Spinal cord (tissue), 10 donors: ENCODE measurements around the gene TRAF3IP1. TPM values are rescaled to one million over a fixed set of nuclear protein-coding genes. Genes with fewer than 3 reads are reported as not detected.
"Not testable (repeated sequence)": the region's sequence is repeated elsewhere in the genome, so short reads cannot be mapped to it uniquely, and the experiment has no call there.

Experiments
- DNase-seq, 6 donors: peaks; one replicate each; pipeline versions ENCODE4 v3.0.0 to v3.0.0-alpha.2; 2013 to 2015; ENCODE audit warnings: low spot score in 6 of 6, low read depth in 4 of 6
- H3K27ac ChIP-seq: one replicate; pipeline ENCODE4 v1.5.1; 2013; ENCODE audit warnings: low read depth, low read length, control low read depth
- H3K27me3 ChIP-seq: one replicate; pipeline ENCODE4 v1.6.1; 2013; ENCODE audit warnings: low read length; ENCODE audit not compliant: control insufficient read depth, insufficient read depth
- H3K36me3 ChIP-seq: one replicate; pipeline ENCODE4 v1.6.1; 2013; ENCODE audit warnings: low read length; ENCODE audit not compliant: control insufficient read depth, insufficient read depth
- H3K4me1 ChIP-seq: one replicate; pipeline ENCODE4 v1.6.1; 2013; ENCODE audit warnings: low read length; ENCODE audit not compliant: control insufficient read depth, insufficient read depth
- H3K4me3 ChIP-seq: one replicate; pipeline ENCODE4 v1.5.1; 2013; ENCODE audit warnings: low read depth, low read length, control low read depth
- H3K9me3 ChIP-seq: one replicate; pipeline ENCODE4 v1.6.1; 2013; ENCODE audit warnings: low read length; ENCODE audit not compliant: control insufficient read depth, insufficient read depth
- WGBS: methylation state at CpG from one replicate; pipeline ENCODE4 v1.1.5; 2013; ENCODE audit warnings: missing lambda C conversion rate; ENCODE audit not compliant: insufficient coverage; 5-methylcytosine and 5-hydroxymethylcytosine counted together
- polyA plus RNA-seq, 2 donors: library from polyadenylated mRNA; unstranded; fragments of 120-200 nt; gene quantifications; one replicate each; pipeline ENCODE4 v1.2.1, GENCODE V29; 2013; ENCODE audit not compliant: insufficient read length in 2 of 2
- total RNA-seq, 2 donors: library from RNA; depleted of rRNA in 1 of 2; stranded (reverse); fragments of 120-200 nt in 1 of 2; fragments of >200 nt in 1 of 2; gene quantifications; one replicate each; pipeline versions ENCODE4 v1.2.3 to v1.2.4, GENCODE V29; 2013 to 2014
- donor health status: healthy.

TRAF3IP1 gene
- total and polyA plus RNA-seq, 4 donors, result 12.2 to 19.2 (median 17.6) TPM

- 95% methylated on average over 24 of the region's 24 CpGs for WGBS
- DNase-seq, result no peak
- peaks cover 3% of the 10 kb centered on the region for H3K9me3 ChIP-seq
- no peak overlapping the region for H3K27ac ChIP-seq
- no peaks in the 10 kb centered on the region for H3K27me3 ChIP-seq
- no peak overlapping the region for H3K4me3 ChIP-seq
- H3K4me1 ChIP-seq, result no peaks in the 10 kb centered on the region
- H3K36me3 ChIP-seq, result peaks cover 44% of the 10 kb centered on the region
Observed at GRCh38 chr2:238434846-238435751, 114.8 kb downstream of the TRAF3IP1 start.

- H3K27ac ChIP-seq, result no peak overlapping the region
- WGBS, result 93% methylated on average over 20 of the region's 20 CpGs
- no peak for DNase-seq
- peaks cover 2% of the 10 kb centered on the region for H3K9me3 ChIP-seq
- H3K27me3 ChIP-seq, result no peaks in the 10 kb centered on the region
- H3K36me3 ChIP-seq, result peaks cover 49% of the 10 kb centered on the region
- peaks cover under 1% of the 10 kb centered on the region for H3K4me1 ChIP-seq
- H3K4me3 ChIP-seq, result no peak overlapping the region
Observed at GRCh38 chr2:238435752-238436096, 115.4 kb downstream of the TRAF3IP1 start.

- Histone ChIP-seq H3K27ac (no peak overlapping the region), H3K27me3 (no peaks in the 10 kb centered on the region), H3K4me3 (no peak overlapping the region), H3K36me3 (peaks cover 39% of the 10 kb centered on the region), H3K9me3 (no peaks in the 10 kb centered on the region), H3K4me1 (peaks cover 9% of the 10 kb centered on the region)
- no peak for DNase-seq
- WGBS, result 88% methylated on average over 12 of the region's 24 CpGs
Observed at GRCh38 chr2:238438856-238439849, 118.8 kb downstream of the TRAF3IP1 start.

GRCh38 chr2:238439917-238440316 lies 119.6 kb downstream of the TRAF3IP1 start:
- Histone ChIP-seq H3K36me3 (peaks cover 40% of the 10 kb centered on the region), H3K27me3 (no peaks in the 10 kb centered on the region), H3K27ac (no peak overlapping the region), H3K4me1 (peaks cover 9% of the 10 kb centered on the region), H3K4me3 (no peak overlapping the region), H3K9me3 (no peaks in the 10 kb centered on the region)
- WGBS, result no CpG with 5 or more reads among the region's 2 CpGs
- DNase-seq, result no peak

GRCh38 chr2:238440331-238440730 lies 120.0 kb downstream of the TRAF3IP1 start:
- Histone ChIP-seq H3K27ac (no peak overlapping the region), H3K9me3 (no peaks in the 10 kb centered on the region), H3K4me1 (peaks cover 9% of the 10 kb centered on the region), H3K27me3 (no peaks in the 10 kb centered on the region), H3K4me3 (no peak overlapping the region), H3K36me3 (peaks cover 39% of the 10 kb centered on the region)
- no peak for DNase-seq
- WGBS, result 87% methylated on average over 4 of the region's 4 CpGs

GRCh38 chr2:238440767-238441166 lies 120.4 kb downstream of the TRAF3IP1 start:
- no peaks in the 10 kb centered on the region for H3K27me3 ChIP-seq
- DNase-seq, result no peak
- WGBS, result 94% methylated on average over 10 of the region's 11 CpGs
- H3K4me1 ChIP-seq, result peaks cover 9% of the 10 kb centered on the region
- no peaks in the 10 kb centered on the region for H3K9me3 ChIP-seq
- no peak overlapping the region for H3K27ac ChIP-seq
- no peak overlapping the region for H3K4me3 ChIP-seq
- peaks cover 39% of the 10 kb centered on the region for H3K36me3 ChIP-seq

- H3K27me3 ChIP-seq, result no peaks in the 10 kb centered on the region
- no peaks in the 10 kb centered on the region for H3K9me3 ChIP-seq
- WGBS, result 57% methylated on average over 10 of the region's 17 CpGs
- peaks cover 9% of the 10 kb centered on the region for H3K4me1 ChIP-seq
- peaks cover 44% of the 10 kb centered on the region for H3K36me3 ChIP-seq
- peak in 2 of 6 donors; percentile 55 to 63 for DNase-seq
- no peak overlapping the region for H3K27ac ChIP-seq
- no peak overlapping the region for H3K4me3 ChIP-seq
Observed at GRCh38 chr2:238441262-238442114, 121.2 kb downstream of the TRAF3IP1 start.

- DNase-seq, H3K27me3 ChIP-seq, H3K4me1 ChIP-seq, H3K27ac ChIP-seq, H3K9me3 ChIP-seq, H3K4me3 ChIP-seq: not testable (repeated sequence)
- no CpG with 5 or more reads among the region's 6 CpGs for WGBS
- peaks cover 50% of the 10 kb centered on the region for H3K36me3 ChIP-seq
Observed at GRCh38 chr2:238442257-238442656, 121.9 kb downstream of the TRAF3IP1 start.

GRCh38 chr2:238444242-238444641 lies 123.9 kb downstream of the TRAF3IP1 start:
- Histone ChIP-seq H3K4me1 (peaks cover 9% of the 10 kb centered on the region), H3K9me3 (no peaks in the 10 kb centered on the region), H3K27ac (no peak overlapping the region), H3K4me3 (no peak overlapping the region), H3K27me3 (no peaks in the 10 kb centered on the region), H3K36me3 (peaks cover 58% of the 10 kb centered on the region)
- no peak for DNase-seq
- 99% methylated on average over 13 of the region's 13 CpGs for WGBS
